IMR-90 (cell line): Measurements from ENCODE around the gene CDH12. TPM values are rescaled to one million over a fixed set of nuclear protein-coding genes. Genes with fewer than 3 reads are reported as not detected.

ENCODE experiments used
- ATAC-seq: fragments of 200-7000 bp; cut with Tn5 transposase; 2 replicates; pipeline ENCODE4 v1.9.1; 2020; ENCODE audit warnings: low read depth, mild to moderate bottlenecking, moderate library complexity
- BruUV-seq: library from RNA; stranded (reverse); fragments of 400-500 nt; replicated peaks from 2 replicates; lab custom pipeline; 2021; lab: Mats Ljungman, UMichigan
- CTCF ChIA-PET: fragments of 300-600 bp; formaldehyde crosslinking; extraction: SDS; loops from one replicate; lab custom pipeline; 2021; ENCODE audit warnings: antibody characterized with exemption; lab: Yijun Ruan, JAX
- POLR2A ChIA-PET: fragments of 300-600 bp; sonication (Branson Sonifier 250); formaldehyde crosslinking; loops from one replicate; lab custom pipeline; 2022; ENCODE audit warnings: antibody characterized with exemption; ENCODE audit not compliant: unreplicated experiment; lab: Charles Lee
- DNase-seq: peaks from one replicate; pipeline ENCODE4 v3.0.0; 2013
- H2AFZ ChIP-seq: replicated peaks from 2 replicates; pipeline ENCODE3; 2013; ENCODE audit warnings: low read length, mild to moderate bottlenecking; ENCODE audit not compliant: poor library complexity
- H2AK5ac ChIP-seq: 2 replicates; pipeline ENCODE4 v1.6.1; 2013; ENCODE audit warnings: low read depth, low read length, inconsistent platforms
- H2AK9ac ChIP-seq: replicated peaks from 2 replicates; pipeline ENCODE3; 2013; ENCODE audit warnings: mild to moderate bottlenecking, low read depth, low read length, moderate library complexity; ENCODE audit not compliant: poor library complexity
- H2BK120ac ChIP-seq: 2 replicates; pipeline ENCODE4 v1.6.1; 2013; ENCODE audit warnings: low read depth, low read length, inconsistent platforms
- H2BK15ac ChIP-seq: 3 replicates; pipeline ENCODE4 v1.6.1; 2013; ENCODE audit warnings: low read depth, low read length, inconsistent platforms
- H2BK20ac ChIP-seq: 2 replicates; pipeline ENCODE4 v1.6.1; 2013; ENCODE audit warnings: low read depth, mild to moderate bottlenecking, inconsistent platforms, low read length, moderate library complexity
- H2BK5ac ChIP-seq: 2 replicates; pipeline ENCODE4 v1.6.1; 2013; ENCODE audit warnings: mild to moderate bottlenecking, low read depth, low read length, inconsistent platforms; ENCODE audit not compliant: poor library complexity, severe bottlenecking
- H3K14ac ChIP-seq: replicated peaks from 2 replicates; pipeline ENCODE4 v1.6.1; 2013; ENCODE audit warnings: low read depth, low read length, inconsistent platforms
- H3K18ac ChIP-seq: 2 replicates; pipeline ENCODE4 v1.6.1; 2013; ENCODE audit warnings: low read depth, low read length, control low read depth
- H3K23ac ChIP-seq: 2 replicates; pipeline ENCODE4 v1.6.1; 2013; ENCODE audit warnings: low read depth, low read length, inconsistent platforms
- H3K27ac ChIP-seq: 2 replicates; pipeline ENCODE4 v1.5.1; 2013; ENCODE audit warnings: mild to moderate bottlenecking, control low read depth, low read length; ENCODE audit not compliant: insufficient read depth
- H3K27me3 ChIP-seq: 2 replicates; pipeline ENCODE4 v1.6.1; 2013; ENCODE audit warnings: low read length; ENCODE audit not compliant: control insufficient read depth, insufficient read depth
- H3K36me3 ChIP-seq: 2 replicates; pipeline ENCODE4 v1.6.1; 2013; ENCODE audit warnings: low read length, mixed read lengths; ENCODE audit not compliant: control insufficient read depth, insufficient read depth
- H3K4ac ChIP-seq: 2 replicates; pipeline ENCODE4 v1.6.1; 2013; ENCODE audit warnings: low read depth, low read length, inconsistent platforms
- H3K4me1 ChIP-seq: 2 replicates; pipeline ENCODE4 v1.6.1; 2013; ENCODE audit warnings: low read length, mixed read lengths; ENCODE audit not compliant: control insufficient read depth, insufficient read depth
- H3K4me2 ChIP-seq: 2 replicates; pipeline ENCODE4 v1.6.1; 2013; ENCODE audit warnings: low read depth, mild to moderate bottlenecking, control low read depth, low read length, moderate library complexity
- H3K4me3 ChIP-seq: 2 replicates; pipeline ENCODE4 v1.5.1; 2013; ENCODE audit warnings: low read depth, mild to moderate bottlenecking, control low read depth, low read length, moderate library complexity; ENCODE audit not compliant: insufficient read depth
- H3K56ac ChIP-seq: 2 replicates; pipeline ENCODE4 v1.6.1; 2013; ENCODE audit warnings: low read length, inconsistent platforms; ENCODE audit not compliant: insufficient read depth; ENCODE audit errors: extremely low read depth
- H3K79me1 ChIP-seq, 2 experiments: 2 replicates each; pipeline ENCODE4 v1.6.1; 2013; ENCODE audit warnings: low read length in 2 of 2, inconsistent platforms in 1 of 2, low read depth in 1 of 2
- H3K9ac ChIP-seq: 2 replicates; pipeline ENCODE4 v1.6.1; 2013; ENCODE audit warnings: low read depth, low read length, control low read depth
- H3K9me1 ChIP-seq: 2 replicates; pipeline ENCODE4 v1.6.1; 2013; ENCODE audit warnings: low read length, inconsistent platforms; ENCODE audit not compliant: insufficient read depth
- H3K9me3 ChIP-seq: 2 replicates; pipeline ENCODE4 v1.6.1; 2013; ENCODE audit warnings: low read length; ENCODE audit not compliant: control insufficient read depth, insufficient read depth
- H4K20me1 ChIP-seq: 2 replicates; pipeline ENCODE4 v1.6.1; 2013; ENCODE audit warnings: low read length, inconsistent platforms; ENCODE audit not compliant: insufficient read depth
- H4K5ac ChIP-seq: 2 replicates; pipeline ENCODE4 v1.6.1; 2013; ENCODE audit warnings: mild to moderate bottlenecking, low read depth, low read length, control low read depth
- H4K8ac ChIP-seq, 2 experiments: 2 replicates each; pipeline ENCODE4 v1.6.1; 2013; ENCODE audit warnings: low read depth in 2 of 2, low read length in 2 of 2, control low read depth in 1 of 2, inconsistent platforms in 1 of 2
- H4K91ac ChIP-seq: 2 replicates; pipeline ENCODE4 v1.6.1; 2013; ENCODE audit warnings: low read depth, low read length, inconsistent platforms; ENCODE audit not compliant: insufficient read depth
- BHLHE40 ChIP-seq: fragments of 150-350 bp; IDR thresholded peaks from 2 replicates; pipeline ENCODE4 v1.6.1; 2016; ENCODE audit warnings: mild to moderate bottlenecking, low read depth, low read length
- CEBPB ChIP-seq: IDR thresholded peaks from 2 replicates; pipeline ENCODE4 v1.6.1; 2012; ENCODE audit warnings: low read depth, low read length, improper control_type of control experiment
- CHD1 ChIP-seq: IDR thresholded peaks from 2 replicates; pipeline ENCODE4 v1.6.1; 2012; ENCODE audit warnings: low read depth, low read length, improper control_type of control experiment
- FOS ChIP-seq: fragments of 150-350 bp; IDR thresholded peaks from 2 replicates; pipeline ENCODE4 v1.6.1; 2016; ENCODE audit warnings: low read depth, low read length
- MAFK ChIP-seq: IDR thresholded peaks from 2 replicates; pipeline ENCODE4 v1.6.1; 2012; ENCODE audit warnings: low read depth, low read length, improper control_type of control experiment
- MAZ ChIP-seq: IDR thresholded peaks from 2 replicates; pipeline ENCODE4 v1.6.1; 2012; ENCODE audit warnings: low read depth, mild to moderate bottlenecking, low read length, improper control_type of control experiment, moderate library complexity, borderline replicate concordance
- NFE2L2 ChIP-seq: fragments of 150-350 bp; IDR thresholded peaks from 2 replicates; pipeline ENCODE4 v1.6.1; 2016; ENCODE audit warnings: low read depth, mild to moderate bottlenecking, low read length
- RAD21 ChIP-seq: IDR thresholded peaks from 2 replicates; pipeline ENCODE4 v1.6.1; 2012; ENCODE audit warnings: low read length, improper control_type of control experiment
- RCOR1 ChIP-seq: IDR thresholded peaks from 2 replicates; pipeline ENCODE4 v1.6.1; 2012; ENCODE audit warnings: mild to moderate bottlenecking, low read length, improper control_type of control experiment; ENCODE audit not compliant: insufficient replicate concordance
- RFX5 ChIP-seq: IDR thresholded peaks from 2 replicates; pipeline ENCODE4 v1.8.0; 2012; ENCODE audit warnings: low read depth, mild to moderate bottlenecking, low read length, moderate library complexity
- SMC3 ChIP-seq: fragments of 150-350 bp; IDR thresholded peaks from 2 replicates; pipeline ENCODE4 v1.6.1; 2016; ENCODE audit warnings: low read depth, mild to moderate bottlenecking, antibody characterized with exemption, low read length, moderate library complexity
- USF2 ChIP-seq: fragments of 150-350 bp; IDR thresholded peaks from 2 replicates; pipeline ENCODE4 v1.6.1; 2017; ENCODE audit warnings: mild to moderate bottlenecking, antibody characterized with exemption, low read length, low read depth
- WGBS, 2 experiments: methylation state at CpG; one replicate each; pipeline versions ENCODE4 v1.1.5 to v1.1.7; 2013; ENCODE audit warnings: missing lambda C conversion rate in 2 of 2; ENCODE audit not compliant: insufficient read length in 1 of 2; ENCODE audit errors: extremely low coverage in 2 of 2; 5-methylcytosine and 5-hydroxymethylcytosine counted together
- dilution Hi-C: fragments of 300-500 bp; cut with HindIII; formaldehyde crosslinking; loops from one replicate; pipeline ENCODE4 v1.14.3; 2018; ENCODE audit warnings: low sequenced_read_pairs; ENCODE audit not compliant: unreplicated experiment
- in situ Hi-C: fragments of 300-500 bp; cut with MboI; formaldehyde crosslinking; loops from 3 replicates; pipeline ENCODE4 v1.14.3; 2019; ENCODE audit warnings: low sequenced_read_pairs, inconsistent platforms, mixed read lengths
- intact Hi-C: fragments of 100-400 bp; cut with micrococcal nuclease; formaldehyde crosslinking; loops from 2 replicates; pipeline ENCODE4 v1.10.0; 2022
- polyA plus RNA-seq, 3 experiments: library from polyadenylated mRNA; depleted of rRNA; stranded (reverse); fragments of >200 nt; gene quantifications; 2 replicates each; pipeline ENCODE4 v1.2.3, GENCODE V29; 2012; ENCODE audit warnings: low replicate concordance in 1 of 3
- total RNA-seq: library from RNA; depleted of rRNA; stranded (reverse); fragments of >200 nt; gene quantifications from 2 replicates; pipeline ENCODE4 v1.2.3, GENCODE V29; 2012
- TF ChIP-seq, protein P1 (sequence below): conservative IDR thresholded peaks from 2 replicates; pipeline ENCODE4 v1.5.1; 2012; ENCODE audit warnings: mild to moderate bottlenecking, low read depth, low read length, improper control_type of control experiment
- TF ChIP-seq, protein P2 (sequence below): fragments of 150-350 bp; IDR thresholded peaks from 2 replicates; pipeline ENCODE4 v1.6.1; 2016; ENCODE audit warnings: low read depth, mild to moderate bottlenecking, low read length, moderate library complexity, borderline replicate concordance

The CDH12 gene
- total and polyA plus RNA-seq, 2 of the 4 experiments (the other 2 are of a cell fraction) = not detected

DNA sequence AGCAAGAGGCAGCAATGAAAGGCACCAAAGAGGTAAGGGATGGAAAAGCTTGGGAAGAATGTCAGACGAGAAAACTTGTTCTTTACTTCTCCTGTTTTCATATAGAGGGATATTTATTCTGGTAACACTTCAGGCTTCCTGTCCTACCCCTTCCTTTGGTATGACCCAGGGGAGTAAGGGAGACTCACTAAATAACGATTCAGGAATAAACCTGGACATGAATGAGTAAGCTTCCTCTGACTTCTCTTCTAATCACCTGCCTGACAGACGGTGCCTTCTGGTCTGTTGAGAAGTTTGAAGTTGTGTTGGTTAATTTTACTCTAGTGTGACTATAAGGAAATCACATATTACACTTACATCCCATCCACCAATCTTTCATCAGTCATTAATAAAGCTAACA lies 461.2 kb downstream of the CDH12 start:
- intact Hi-C loops (no loop called here), in situ Hi-C loops (no loop called here), dilution Hi-C loops (no loop called here)
- Histone ChIP-seq H3K79me1 (no peaks in the 10 kb centered on the region), H2BK20ac (no peak overlapping the region), H4K91ac (no peak overlapping the region), H3K27me3 (no peaks in the 10 kb centered on the region), H3K14ac (no peak overlapping the region), H2AK9ac (no peak overlapping the region), H3K56ac (no peak overlapping the region), H3K4me3 (no peak overlapping the region), H3K36me3 (no peaks in the 10 kb centered on the region), H3K4me1 (no peaks in the 10 kb centered on the region), H2BK15ac (no peak overlapping the region), H2AFZ (no peak overlapping the region), H4K20me1 (no peaks in the 10 kb centered on the region), H3K9me1 (no peaks in the 10 kb centered on the region), H3K27ac (no peak overlapping the region), H2AK5ac (no peak overlapping the region), H3K4ac (no peak overlapping the region), H3K9ac (no peak overlapping the region), H3K4me2 (no peak overlapping the region), H2BK5ac (no peak overlapping the region), H4K8ac (no peak overlapping the region), H2BK120ac (no peak overlapping the region), H3K18ac (no peak overlapping the region), H4K5ac (no peak overlapping the region), H3K9me3 (no peaks in the 10 kb centered on the region), H3K23ac (no peak overlapping the region)
- POLR2A ChIA-PET = no interaction called here
- TF ChIP-seq USF2 (no peak), CHD1 (no peak), MAZ (no peak), MAFK (no peak), CEBPB (no peak), SMC3 (no peak), RAD21 (no peak), BHLHE40 (no peak), RCOR1 (no peak), RFX5 (no peak), NFE2L2 (no peak), FOS (no peak)
- TF ChIP-seq, protein P1, sequence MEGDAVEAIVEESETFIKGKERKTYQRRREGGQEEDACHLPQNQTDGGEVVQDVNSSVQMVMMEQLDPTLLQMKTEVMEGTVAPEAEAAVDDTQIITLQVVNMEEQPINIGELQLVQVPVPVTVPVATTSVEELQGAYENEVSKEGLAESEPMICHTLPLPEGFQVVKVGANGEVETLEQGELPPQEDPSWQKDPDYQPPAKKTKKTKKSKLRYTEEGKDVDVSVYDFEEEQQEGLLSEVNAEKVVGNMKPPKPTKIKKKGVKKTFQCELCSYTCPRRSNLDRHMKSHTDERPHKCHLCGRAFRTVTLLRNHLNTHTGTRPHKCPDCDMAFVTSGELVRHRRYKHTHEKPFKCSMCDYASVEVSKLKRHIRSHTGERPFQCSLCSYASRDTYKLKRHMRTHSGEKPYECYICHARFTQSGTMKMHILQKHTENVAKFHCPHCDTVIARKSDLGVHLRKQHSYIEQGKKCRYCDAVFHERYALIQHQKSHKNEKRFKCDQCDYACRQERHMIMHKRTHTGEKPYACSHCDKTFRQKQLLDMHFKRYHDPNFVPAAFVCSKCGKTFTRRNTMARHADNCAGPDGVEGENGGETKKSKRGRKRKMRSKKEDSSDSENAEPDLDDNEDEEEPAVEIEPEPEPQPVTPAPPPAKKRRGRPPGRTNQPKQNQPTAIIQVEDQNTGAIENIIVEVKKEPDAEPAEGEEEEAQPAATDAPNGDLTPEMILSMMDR = no peak
- TF ChIP-seq, protein P2, sequence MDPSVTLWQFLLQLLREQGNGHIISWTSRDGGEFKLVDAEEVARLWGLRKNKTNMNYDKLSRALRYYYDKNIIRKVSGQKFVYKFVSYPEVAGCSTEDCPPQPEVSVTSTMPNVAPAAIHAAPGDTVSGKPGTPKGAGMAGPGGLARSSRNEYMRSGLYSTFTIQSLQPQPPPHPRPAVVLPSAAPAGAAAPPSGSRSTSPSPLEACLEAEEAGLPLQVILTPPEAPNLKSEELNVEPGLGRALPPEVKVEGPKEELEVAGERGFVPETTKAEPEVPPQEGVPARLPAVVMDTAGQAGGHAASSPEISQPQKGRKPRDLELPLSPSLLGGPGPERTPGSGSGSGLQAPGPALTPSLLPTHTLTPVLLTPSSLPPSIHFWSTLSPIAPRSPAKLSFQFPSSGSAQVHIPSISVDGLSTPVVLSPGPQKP = no peak
- DNase-seq (no peak), ATAC-seq (no peak)
- no CpG with 5 or more reads among the region's 3 CpGs for WGBS, 2 experiments
- CTCF ChIA-PET = no interaction called here
- no TSS peak for BruUV-seq
